HepG2 (cell line): ENCODE results near the gene IFI30. TPM values are rescaled to one million over a fixed set of nuclear protein-coding genes. Genes with fewer than 3 reads are reported as not detected.
A peak's percentile ranks its signal among the peaks of the same experiment; 100 is the strongest.

ENCODE experiments used
- GATA4 ChIP-seq: sonication (generic); IDR thresholded peaks from 2 replicates; pipeline ENCODE4 v1.6.1; 2016; ENCODE audit warnings: antibody characterized with exemption, low read depth, borderline replicate concordance
- MIER2 ChIP-seq: IDR thresholded peaks from 2 replicates; pipeline ENCODE4 v1.6.1; 2016; ENCODE audit warnings: missing biosample characterization, missing genetic modification reagents
- RAD21 ChIP-seq: fragments of 450-650 bp; formaldehyde crosslinking; IDR thresholded peaks from 2 replicates; pipeline ENCODE4 v1.5.0; 2020; ENCODE audit warnings: mild to moderate bottlenecking
- RAD51 ChIP-seq: fragments of 450-650 bp; IDR thresholded peaks from 2 replicates; pipeline ENCODE4 v1.6.1; 2016; ENCODE audit warnings: borderline replicate concordance
- SP5 ChIP-seq: IDR thresholded peaks from 2 replicates; pipeline ENCODE4 v1.6.1; 2016; ENCODE audit warnings: low read depth, borderline replicate concordance
- THAP11 ChIP-seq: IDR thresholded peaks from 2 replicates; pipeline ENCODE4 v1.6.1; 2016; ENCODE audit warnings: missing biosample characterization, missing genetic modification reagents
- TP53 ChIP-seq: sonication (generic); formaldehyde crosslinking; conservative IDR thresholded peaks from 2 replicates; pipeline ENCODE4 v1.4.0; 2020; ENCODE audit warnings: missing genetic modification reagents
- ZC3H13 ChIP-seq: sonication (generic); formaldehyde crosslinking; IDR thresholded peaks from 2 replicates; pipeline ENCODE4 v1.8.1; 2023; ENCODE audit warnings: mild to moderate bottlenecking, missing genetic modification reagents, moderate library complexity
- ZNF614 ChIP-seq: IDR thresholded peaks from 2 replicates; pipeline ENCODE4 v1.6.1; 2018; ENCODE audit warnings: missing biosample characterization, missing genetic modification reagents, inconsistent platforms, borderline replicate concordance
- ZNF737 ChIP-seq: sonication (generic); formaldehyde crosslinking; IDR thresholded peaks from 2 replicates; pipeline ENCODE4 v1.5.0; 2020; ENCODE audit warnings: missing genetic modification reagents, mild to moderate bottlenecking, borderline replicate concordance
- ZNF768 ChIP-seq: sonication (generic); formaldehyde crosslinking; IDR thresholded peaks from 2 replicates; pipeline ENCODE4 v1.4.0; 2020; ENCODE audit warnings: missing genetic modification reagents
- polyA plus RNA-seq, 8 experiments: library from polyadenylated mRNA; depleted of rRNA in 3 of 8; stranded (reverse) in 7 of 8; unstranded in 1 of 8; fragments of >200 nt; fragmentation: Illumina TruSeq in 4 of 8; extraction: Trizol in 4 of 8; gene quantifications; 2 replicates each; pipeline versions ENCODE4 v1.2.1 to v1.2.3, GENCODE V29; 2011 to 2016; ENCODE audit warnings: low read depth in 4 of 8, missing spikeins in 1 of 8, mixed read lengths in 1 of 8; ENCODE audit not compliant: insufficient read depth in 1 of 8
- total RNA-seq, 5 experiments: library from RNA; depleted of rRNA; stranded (reverse); fragments of >200 nt; fragmentation: Illumina TruSeq; extraction: Trizol; gene quantifications; 2 replicates each; pipeline ENCODE4 v1.2.3, GENCODE V29; 2016; ENCODE audit warnings: low read depth in 1 of 5
- TF ChIP-seq, protein P1 (sequence below): sonication (generic); formaldehyde crosslinking; IDR thresholded peaks from 2 replicates; pipeline ENCODE4 v1.5.1; 2020; ENCODE audit warnings: mild to moderate bottlenecking, missing genetic modification reagents, borderline replicate concordance
- TF ChIP-seq, protein P2 (sequence below): sonication (generic); formaldehyde crosslinking; IDR thresholded peaks from 2 replicates; pipeline ENCODE4 v1.4.0; 2020; ENCODE audit warnings: mild to moderate bottlenecking, low read depth, missing genetic modification reagents
- TF ChIP-seq, protein P3 (sequence below): sonication (generic); formaldehyde crosslinking; IDR thresholded peaks from 2 replicates; pipeline ENCODE4 v1.5.0; 2020; ENCODE audit warnings: missing genetic modification reagents
- TF ChIP-seq, protein P4 (sequence below): sonication (generic); formaldehyde crosslinking; IDR thresholded peaks from 2 replicates; pipeline ENCODE4 v1.8.0; 2022; ENCODE audit warnings: missing genetic modification reagents, low read depth, mild to moderate bottlenecking, borderline replicate concordance
- TF ChIP-seq, protein P5 (sequence below): sonication (generic); formaldehyde crosslinking; IDR thresholded peaks from 2 replicates; pipeline ENCODE4 v1.9.0; 2022; ENCODE audit warnings: missing genetic modification reagents, mild to moderate bottlenecking, borderline replicate concordance
- TF ChIP-seq, protein P6 (sequence below): sonication (generic); formaldehyde crosslinking; IDR thresholded peaks from 2 replicates; pipeline ENCODE4 v1.9.0; 2021; ENCODE audit warnings: missing genetic modification reagents, mild to moderate bottlenecking, borderline replicate concordance

IFI30 gene
- total and polyA plus RNA-seq, 2 of the 13 experiments (the other 11 are each of a cell fraction or from before 2014, with no cell fraction given) = 25.0 to 79.4 TPM

DNA sequence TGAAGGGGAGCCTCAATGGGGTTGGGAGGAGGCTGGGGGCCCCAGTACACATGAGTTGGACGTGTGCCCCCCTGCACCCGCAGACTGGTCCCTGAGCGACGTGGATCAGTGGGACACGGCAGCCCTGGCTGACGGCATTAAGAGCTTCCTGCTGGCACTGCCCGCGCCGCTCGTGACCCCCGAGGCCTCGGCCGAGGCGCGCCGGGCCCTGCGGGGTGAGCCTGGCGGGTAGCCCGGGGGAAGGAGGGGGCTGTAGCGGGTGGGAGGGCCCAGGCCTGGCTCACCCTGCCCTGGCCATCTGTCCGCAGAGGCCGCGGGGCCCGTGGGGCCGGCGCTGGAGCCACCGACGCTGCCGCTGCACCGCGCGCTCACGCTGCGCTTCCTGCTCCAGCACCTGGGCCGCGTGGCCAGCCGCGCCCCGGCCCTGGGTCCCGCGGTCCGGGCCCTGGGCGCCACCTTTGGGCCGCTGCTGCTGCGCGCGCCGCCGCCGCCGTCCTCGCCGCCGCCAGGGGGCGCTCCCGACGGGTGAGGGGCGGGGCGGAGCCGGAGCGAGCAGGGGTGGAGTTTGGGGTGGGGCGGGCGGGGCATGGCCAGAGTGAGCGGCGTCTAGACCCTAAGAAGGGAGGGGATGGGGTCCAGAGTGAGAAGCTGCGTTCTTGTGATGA, 12.5 kb upstream of the IFI30 start (continued):
- TF ChIP-seq, protein P1, sequence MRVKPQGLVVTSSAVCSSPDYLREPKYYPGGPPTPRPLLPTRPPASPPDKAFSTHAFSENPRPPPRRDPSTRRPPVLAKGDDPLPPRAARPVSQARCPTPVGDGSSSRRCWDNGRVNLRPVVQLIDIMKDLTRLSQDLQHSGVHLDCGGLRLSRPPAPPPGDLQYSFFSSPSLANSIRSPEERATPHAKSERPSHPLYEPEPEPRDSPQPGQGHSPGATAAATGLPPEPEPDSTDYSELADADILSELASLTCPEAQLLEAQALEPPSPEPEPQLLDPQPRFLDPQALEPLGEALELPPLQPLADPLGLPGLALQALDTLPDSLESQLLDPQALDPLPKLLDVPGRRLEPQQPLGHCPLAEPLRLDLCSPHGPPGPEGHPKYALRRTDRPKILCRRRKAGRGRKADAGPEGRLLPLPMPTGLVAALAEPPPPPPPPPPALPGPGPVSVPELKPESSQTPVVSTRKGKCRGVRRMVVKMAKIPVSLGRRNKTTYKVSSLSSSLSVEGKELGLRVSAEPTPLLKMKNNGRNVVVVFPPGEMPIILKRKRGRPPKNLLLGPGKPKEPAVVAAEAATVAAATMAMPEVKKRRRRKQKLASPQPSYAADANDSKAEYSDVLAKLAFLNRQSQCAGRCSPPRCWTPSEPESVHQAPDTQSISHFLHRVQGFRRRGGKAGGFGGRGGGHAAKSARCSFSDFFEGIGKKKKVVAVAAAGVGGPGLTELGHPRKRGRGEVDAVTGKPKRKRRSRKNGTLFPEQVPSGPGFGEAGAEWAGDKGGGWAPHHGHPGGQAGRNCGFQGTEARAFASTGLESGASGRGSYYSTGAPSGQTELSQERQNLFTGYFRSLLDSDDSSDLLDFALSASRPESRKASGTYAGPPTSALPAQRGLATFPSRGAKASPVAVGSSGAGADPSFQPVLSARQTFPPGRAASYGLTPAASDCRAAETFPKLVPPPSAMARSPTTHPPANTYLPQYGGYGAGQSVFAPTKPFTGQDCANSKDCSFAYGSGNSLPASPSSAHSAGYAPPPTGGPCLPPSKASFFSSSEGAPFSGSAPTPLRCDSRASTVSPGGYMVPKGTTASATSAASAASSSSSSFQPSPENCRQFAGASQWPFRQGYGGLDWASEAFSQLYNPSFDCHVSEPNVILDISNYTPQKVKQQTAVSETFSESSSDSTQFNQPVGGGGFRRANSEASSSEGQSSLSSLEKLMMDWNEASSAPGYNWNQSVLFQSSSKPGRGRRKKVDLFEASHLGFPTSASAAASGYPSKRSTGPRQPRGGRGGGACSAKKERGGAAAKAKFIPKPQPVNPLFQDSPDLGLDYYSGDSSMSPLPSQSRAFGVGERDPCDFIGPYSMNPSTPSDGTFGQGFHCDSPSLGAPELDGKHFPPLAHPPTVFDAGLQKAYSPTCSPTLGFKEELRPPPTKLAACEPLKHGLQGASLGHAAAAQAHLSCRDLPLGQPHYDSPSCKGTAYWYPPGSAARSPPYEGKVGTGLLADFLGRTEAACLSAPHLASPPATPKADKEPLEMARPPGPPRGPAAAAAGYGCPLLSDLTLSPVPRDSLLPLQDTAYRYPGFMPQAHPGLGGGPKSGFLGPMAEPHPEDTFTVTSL (CRISPR knock-in tag) = no peak
- TF ChIP-seq, protein P2, sequence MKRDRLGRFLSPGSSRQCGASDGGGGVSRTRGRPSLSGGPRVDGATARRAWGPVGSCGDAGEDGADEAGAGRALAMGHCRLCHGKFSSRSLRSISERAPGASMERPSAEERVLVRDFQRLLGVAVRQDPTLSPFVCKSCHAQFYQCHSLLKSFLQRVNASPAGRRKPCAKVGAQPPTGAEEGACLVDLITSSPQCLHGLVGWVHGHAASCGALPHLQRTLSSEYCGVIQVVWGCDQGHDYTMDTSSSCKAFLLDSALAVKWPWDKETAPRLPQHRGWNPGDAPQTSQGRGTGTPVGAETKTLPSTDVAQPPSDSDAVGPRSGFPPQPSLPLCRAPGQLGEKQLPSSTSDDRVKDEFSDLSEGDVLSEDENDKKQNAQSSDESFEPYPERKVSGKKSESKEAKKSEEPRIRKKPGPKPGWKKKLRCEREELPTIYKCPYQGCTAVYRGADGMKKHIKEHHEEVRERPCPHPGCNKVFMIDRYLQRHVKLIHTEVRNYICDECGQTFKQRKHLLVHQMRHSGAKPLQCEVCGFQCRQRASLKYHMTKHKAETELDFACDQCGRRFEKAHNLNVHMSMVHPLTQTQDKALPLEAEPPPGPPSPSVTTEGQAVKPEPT = no peak
- TF ChIP-seq RAD21 (CRISPR knock-in tag) = peak; percentile 63
- 0 out of 2 replicates have a peak, but pooled peaks have one; percentile 18 for TF ChIP-seq THAP11 (CRISPR knock-in tag)
- no peak for TF ChIP-seq ZNF614 (CRISPR knock-in tag)
- TF ChIP-seq RAD51 = no peak
- no peak for TF ChIP-seq ZNF768 (CRISPR knock-in tag)
- TF ChIP-seq, protein P3, sequence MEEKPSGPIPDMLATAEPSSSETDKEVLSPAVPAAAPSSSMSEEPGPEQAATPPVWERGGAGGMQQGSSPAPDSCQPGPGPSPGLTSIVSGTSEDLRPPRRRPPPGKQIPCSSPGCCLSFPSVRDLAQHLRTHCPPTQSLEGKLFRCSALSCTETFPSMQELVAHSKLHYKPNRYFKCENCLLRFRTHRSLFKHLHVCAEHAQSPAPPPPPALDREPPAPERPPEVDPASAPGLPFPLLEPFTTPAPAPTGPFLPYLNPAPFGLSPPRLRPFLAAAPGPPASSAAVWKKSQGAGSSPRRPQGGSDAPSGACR (CRISPR knock-in tag) = no peak
- TF ChIP-seq SP5 (CRISPR knock-in tag) = peak; percentile 31; the same call in 1 of the 2 replicates
- no peak for TF ChIP-seq GATA4
- TF ChIP-seq ZNF737 (CRISPR knock-in tag) = no peak
- TF ChIP-seq, protein P4, sequence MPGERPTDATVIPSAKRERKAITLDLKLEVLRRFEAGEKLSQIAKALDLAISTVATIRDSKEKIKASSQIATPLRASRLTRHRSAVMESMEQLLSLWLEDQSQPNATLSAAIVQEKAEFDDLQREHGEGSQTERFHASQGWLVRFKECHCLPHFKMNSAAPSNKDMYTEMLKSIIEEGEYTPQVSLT (CRISPR knock-in tag) = no peak
- TF ChIP-seq TP53 = no peak
- TF ChIP-seq, protein P5, sequence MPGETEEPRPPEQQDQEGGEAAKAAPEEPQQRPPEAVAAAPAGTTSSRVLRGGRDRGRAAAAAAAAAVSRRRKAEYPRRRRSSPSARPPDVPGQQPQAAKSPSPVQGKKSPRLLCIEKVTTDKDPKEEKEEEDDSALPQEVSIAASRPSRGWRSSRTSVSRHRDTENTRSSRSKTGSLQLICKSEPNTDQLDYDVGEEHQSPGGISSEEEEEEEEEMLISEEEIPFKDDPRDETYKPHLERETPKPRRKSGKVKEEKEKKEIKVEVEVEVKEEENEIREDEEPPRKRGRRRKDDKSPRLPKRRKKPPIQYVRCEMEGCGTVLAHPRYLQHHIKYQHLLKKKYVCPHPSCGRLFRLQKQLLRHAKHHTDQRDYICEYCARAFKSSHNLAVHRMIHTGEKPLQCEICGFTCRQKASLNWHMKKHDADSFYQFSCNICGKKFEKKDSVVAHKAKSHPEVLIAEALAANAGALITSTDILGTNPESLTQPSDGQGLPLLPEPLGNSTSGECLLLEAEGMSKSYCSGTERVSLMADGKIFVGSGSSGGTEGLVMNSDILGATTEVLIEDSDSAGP (CRISPR knock-in tag) = 0 out of 2 replicates have a peak, but pooled peaks have one; percentile 29
- TF ChIP-seq ZC3H13 (CRISPR knock-in tag) = no peak
- TF ChIP-seq MIER2 (CRISPR knock-in tag) = no peak
- TF ChIP-seq, protein P6, sequence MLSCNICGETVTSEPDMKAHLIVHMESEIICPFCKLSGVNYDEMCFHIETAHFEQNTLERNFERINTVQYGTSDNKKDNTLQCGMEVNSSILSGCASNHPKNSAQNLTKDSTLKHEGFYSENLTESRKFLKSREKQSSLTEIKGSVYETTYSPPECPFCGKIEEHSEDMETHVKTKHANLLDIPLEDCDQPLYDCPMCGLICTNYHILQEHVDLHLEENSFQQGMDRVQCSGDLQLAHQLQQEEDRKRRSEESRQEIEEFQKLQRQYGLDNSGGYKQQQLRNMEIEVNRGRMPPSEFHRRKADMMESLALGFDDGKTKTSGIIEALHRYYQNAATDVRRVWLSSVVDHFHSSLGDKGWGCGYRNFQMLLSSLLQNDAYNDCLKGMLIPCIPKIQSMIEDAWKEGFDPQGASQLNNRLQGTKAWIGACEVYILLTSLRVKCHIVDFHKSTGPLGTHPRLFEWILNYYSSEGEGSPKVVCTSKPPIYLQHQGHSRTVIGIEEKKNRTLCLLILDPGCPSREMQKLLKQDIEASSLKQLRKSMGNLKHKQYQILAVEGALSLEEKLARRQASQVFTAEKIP (CRISPR knock-in tag) = no peak
